ENCODE data around the gene WDR4.
"Not testable (repeated sequence)": the region's sequence is repeated elsewhere in the genome, so short reads cannot be mapped to it uniquely, and the experiment has no call there.

Gene WDR4

GRCh38 chr21:42875811-42876210 lies 3.5 kb downstream of the WDR4 start:
- not testable (repeated sequence) for DNase-seq (ENCODE audit: low read depth, low spot score)

GRCh38 chr21:42873096-42873495 lies 6.2 kb downstream of the WDR4 start:
- no peak for DNase-seq (ENCODE audit: low read depth, low spot score)

DNA sequence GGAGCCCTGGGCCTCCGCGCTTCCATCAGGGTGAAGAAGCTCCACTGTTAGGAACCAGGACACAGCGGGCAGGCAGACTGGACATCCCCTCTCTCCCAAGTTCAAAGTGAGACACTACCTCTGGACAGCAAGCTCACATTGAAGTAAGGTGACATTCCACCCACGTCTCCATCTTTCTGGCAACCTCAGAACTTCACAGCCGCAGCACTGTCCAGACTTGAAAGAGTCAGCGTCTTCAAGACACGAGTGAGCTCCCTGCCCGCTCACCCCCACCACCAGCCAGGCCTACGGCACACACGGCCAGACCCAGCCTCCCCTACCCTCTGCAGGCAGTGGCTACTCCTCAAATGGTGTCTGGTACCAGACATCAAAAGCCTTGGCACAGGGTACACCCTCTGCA lies 11.1 kb downstream of the WDR4 start:
- no peak for DNase-seq (ENCODE audit: low read depth, low spot score)

- DNase-seq (ENCODE audit: low read depth, low spot score) = no peak
Observed at GRCh38 chr21:42865776-42866160, 13.6 kb downstream of the WDR4 start.

DNA sequence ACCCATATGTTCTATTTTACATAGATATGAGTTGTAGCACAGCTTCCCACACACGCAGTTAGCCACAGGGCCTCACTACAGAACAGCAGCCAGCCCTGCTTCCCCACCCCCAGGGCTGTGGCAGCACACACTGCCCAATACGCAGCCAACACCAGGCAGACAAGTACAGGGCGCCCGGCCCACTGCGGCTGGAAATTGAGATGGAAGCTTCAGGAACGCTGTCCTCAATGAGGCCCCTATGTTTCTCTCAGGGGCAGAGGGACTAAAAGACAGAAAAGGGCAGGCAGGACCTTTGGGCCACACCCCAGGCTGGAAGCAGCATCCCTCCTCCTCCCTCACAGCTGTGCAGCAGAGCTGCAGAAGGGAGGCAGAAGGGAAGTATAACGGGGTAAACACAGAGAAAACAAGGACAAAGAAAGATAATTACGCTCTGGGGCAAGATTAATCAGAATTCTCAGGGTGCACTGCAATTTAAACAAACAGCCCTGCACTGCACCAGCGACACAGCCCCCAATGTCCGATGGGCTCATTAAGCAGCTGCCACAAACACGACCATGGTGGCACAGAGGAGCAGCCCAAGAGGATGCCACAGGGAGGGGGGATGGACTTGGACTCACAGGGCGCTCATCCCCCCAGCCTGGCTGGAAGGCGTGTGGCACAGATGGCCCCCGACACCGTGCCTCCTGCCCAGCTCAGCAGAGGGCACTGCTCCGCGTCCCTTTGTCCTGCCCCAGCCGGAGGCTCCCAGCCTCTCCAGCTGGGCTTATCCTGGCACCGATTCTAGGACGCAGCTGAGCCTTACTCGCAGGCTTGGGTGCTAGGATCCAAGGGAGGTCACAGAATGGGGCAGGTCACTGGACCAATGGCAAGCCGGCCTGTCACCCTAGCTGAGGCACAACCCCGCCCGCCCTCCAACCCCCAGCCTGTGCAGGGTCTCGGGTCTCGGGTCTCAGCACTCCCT lies 14.2 kb downstream of the WDR4 start:
- no peak for DNase-seq (ENCODE audit: low read depth, low spot score)

- DNase-seq (ENCODE audit: low read depth, low spot score) = no peak
Observed at GRCh38 chr21:42864286-42864685, 15.1 kb downstream of the WDR4 start.

GRCh38 chr21:42863504-42863870 lies 15.9 kb downstream of the WDR4 start:
- DNase-seq (ENCODE audit: low read depth, low spot score) = no peak

DNA sequence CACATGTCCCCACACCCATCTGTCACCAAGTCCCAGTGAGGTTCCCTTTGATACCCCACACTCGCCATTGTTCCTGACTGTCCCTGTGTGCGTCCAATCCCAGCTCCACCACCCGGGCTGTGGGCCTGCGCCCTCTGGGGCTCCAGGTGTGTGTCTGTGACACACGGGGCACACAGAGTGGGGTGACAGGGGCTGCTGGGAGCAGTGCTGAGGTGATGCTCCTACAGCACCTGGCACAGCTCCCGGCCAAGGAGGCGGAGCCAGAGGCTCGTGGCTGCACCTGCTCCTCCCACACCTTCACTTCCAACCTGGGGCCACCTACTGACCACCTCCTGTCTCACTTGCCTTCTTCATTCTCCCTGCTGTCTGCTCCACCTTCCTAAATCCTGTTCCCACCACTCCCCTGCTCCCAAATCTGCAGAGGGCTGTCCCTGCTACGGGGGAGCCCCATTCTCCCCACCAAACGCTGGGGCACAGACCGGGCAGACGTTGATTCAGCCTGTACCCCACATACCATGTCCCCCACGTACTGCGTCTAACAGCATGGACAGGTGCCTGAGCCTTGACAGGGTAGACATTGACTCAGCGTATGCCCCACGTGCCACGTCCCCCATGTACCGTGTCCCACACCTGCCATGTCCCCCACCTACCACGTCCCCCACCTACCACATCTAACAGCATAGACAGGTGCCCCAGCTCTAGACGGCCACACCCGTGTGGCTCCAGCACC lies 16.4 kb downstream of the WDR4 start:
- DNase-seq (ENCODE audit: low read depth, low spot score) = no peak

DNA sequence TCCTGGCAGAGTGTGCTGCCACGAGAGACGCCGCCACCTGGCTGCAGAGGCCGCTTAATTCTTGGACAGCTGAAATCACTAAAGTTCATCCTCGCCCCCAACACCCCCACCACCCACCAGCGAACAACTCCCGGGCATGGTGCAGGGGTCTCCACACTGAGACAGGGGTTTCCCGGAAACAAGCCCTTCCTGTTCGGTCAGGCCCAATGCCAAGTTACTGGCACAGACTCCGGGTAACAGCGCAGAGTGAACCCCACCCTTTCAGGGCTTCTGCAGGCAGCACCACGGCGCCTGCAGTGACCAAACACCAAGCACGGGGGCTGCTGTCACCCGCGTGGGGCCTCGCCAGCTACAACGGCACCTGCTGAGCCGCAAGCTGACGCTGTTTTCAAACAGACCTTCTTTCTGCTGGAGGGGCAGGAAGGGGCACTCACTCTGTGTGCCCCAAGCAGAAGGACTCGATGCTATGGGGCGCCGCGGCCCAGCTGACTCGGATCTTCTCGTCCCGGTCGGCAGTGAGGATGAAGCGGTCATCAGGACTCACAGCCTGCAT lies 17.4 kb downstream of the WDR4 start:
- no peak for DNase-seq (ENCODE audit: low read depth, low spot score)

DNA sequence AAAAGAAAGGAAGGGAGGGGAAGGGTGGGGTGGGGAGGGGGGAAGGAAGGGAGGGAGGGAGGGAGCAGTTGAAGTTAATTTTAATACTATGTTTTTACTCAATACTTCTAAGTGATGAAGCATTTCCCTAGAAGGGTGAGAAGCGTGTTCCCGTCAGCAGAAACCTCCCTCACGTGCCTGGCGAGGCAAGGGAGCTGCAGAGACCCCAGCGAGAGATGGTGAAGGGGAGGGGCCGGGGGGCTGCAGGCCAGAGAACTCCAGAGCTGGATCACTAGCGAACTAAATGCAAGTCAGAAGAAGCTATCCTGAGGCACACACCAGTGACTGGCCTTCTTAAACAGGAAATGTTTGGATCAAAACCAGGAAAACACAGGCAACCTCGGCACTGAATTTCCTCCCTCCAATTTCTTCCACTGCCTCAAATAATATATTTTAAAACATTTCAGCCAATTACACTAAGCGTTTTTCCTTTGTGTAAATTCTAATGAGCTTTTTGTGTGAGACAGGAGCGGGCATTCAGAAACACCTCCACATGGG lies 18.0 kb downstream of the WDR4 start:
- no peak for DNase-seq (ENCODE audit: low read depth, low spot score)

DNA sequence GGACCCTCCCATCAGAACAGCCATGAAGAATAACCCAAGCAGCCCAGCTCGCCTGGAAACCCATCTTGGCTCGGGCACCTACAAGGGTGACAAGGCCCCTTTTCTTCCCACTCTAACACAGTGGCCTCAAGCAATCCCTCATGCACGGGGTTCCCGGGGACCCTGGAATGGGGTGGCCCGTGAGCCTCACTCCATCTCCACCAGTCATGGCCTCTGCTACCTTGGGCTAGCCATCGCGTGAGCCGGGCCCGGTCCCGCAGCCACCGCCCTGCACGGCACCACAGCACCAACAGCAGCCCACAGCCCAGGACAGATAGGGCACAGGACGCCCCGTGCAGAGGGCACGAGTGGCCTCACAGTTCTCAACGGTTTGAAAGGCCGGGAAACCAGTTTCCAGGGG lies 19.0 kb downstream of the WDR4 start:
- no peak for DNase-seq (ENCODE audit: low read depth, low spot score)

DNA sequence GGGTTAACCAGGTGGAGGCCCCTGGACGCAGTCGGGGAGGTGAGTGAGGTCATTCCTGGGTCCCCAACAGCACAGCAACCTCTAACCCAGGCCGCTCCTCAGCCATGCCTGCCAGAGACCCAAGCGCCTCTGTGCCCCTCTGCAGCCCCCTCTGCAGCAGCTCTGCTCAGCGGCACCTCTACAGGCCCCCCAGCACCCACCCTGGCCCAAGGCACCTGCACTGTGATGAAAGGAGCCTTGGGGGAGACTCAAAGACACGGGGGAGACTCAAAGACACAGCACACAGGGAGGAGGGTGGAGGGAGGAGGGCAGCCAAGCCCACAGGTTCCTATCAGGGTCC lies 19.5 kb downstream of the WDR4 start:
- no peak for DNase-seq (ENCODE audit: low read depth, low spot score)

DNA sequence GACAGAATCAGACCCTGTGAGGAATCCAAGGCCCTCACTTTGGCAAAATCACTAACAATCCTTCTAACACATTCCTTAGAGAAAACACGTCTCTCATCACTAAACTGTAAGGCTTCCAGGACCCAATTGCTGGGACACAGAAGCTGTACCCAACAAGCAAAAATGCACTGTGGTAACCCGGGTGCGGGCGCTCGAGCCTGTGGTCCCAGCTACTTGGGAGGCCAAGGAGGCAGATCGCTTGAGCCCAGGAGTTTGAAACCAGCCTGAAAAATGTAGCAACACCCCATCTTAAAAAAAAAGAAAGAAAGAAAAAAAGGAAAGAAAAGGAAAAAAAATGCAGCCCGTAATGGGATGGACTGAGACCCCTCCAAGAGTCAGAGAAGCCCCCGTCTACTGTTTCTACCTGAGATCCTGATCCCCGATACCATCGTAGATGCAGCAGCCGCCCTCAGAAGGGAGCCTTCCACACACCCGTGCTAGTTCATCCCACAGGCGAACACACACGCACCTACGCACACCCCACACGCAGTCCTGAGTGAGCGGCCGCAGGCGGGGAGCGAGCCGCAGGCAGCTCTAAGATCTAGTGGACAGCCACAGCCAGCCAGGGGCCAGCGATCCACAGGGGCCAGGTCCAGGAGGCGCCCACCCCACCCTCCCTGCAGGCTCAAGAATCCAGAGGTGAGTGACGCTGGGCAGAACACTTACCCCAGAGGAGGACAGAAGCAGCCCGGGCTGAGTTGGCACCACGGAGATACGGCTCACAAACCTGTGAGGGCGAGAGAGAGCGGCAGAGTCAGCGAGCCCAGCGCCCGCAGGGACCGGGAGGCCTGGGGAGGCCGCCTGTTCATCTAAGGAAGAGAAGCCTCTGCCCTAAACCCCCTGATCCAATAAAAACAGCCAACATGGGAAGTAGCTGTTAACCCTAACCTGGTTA lies 20.1 kb downstream of the WDR4 start:
- DNase-seq (ENCODE audit: low read depth, low spot score) = no peak

- DNase-seq (ENCODE audit: low read depth, low spot score) = no peak
Observed at GRCh38 chr21:42858185-42858847, 21.0 kb downstream of the WDR4 start.

DNA sequence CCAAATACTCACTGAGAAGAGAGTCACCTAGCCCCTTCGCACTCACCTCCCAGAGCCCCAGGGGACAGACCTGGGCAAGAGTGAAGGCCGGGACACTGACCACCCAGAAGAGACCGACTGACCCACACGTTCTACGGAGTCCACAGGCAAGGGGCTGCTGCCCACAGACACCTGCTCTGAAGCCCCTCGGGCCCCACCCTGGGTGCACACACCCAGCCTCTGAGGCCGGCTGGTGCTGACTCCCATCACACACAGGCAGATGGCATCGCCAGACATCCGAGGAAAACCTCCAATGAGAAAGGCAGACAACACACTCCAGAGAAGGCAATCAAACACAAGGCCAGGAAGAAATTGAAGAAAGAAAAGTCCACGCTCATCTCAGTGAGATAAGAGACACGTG lies 22.1 kb downstream of the WDR4 start:
- DNase-seq (ENCODE audit: low read depth, low spot score) = no peak

DNA sequence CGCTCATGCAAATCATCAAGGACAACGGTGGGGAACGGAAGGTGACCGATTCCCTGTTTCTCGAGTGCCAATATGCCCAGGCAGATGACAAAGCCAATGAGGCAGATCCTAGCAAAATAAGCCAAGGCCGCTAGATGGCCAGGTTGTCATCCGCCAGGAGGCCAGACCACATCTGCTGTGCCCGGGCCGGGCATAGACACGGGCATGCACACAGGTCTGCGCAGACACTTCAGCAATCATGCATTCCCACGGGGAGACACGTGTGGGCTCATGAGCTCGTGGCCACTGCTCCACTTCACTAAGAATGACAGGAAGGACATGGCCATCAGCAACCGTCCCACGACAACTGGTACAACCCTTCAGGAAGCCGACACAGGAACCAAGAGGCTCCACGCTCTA lies 23.4 kb downstream of the WDR4 start:
- DNase-seq (ENCODE audit: low read depth, low spot score) = no peak

DNA sequence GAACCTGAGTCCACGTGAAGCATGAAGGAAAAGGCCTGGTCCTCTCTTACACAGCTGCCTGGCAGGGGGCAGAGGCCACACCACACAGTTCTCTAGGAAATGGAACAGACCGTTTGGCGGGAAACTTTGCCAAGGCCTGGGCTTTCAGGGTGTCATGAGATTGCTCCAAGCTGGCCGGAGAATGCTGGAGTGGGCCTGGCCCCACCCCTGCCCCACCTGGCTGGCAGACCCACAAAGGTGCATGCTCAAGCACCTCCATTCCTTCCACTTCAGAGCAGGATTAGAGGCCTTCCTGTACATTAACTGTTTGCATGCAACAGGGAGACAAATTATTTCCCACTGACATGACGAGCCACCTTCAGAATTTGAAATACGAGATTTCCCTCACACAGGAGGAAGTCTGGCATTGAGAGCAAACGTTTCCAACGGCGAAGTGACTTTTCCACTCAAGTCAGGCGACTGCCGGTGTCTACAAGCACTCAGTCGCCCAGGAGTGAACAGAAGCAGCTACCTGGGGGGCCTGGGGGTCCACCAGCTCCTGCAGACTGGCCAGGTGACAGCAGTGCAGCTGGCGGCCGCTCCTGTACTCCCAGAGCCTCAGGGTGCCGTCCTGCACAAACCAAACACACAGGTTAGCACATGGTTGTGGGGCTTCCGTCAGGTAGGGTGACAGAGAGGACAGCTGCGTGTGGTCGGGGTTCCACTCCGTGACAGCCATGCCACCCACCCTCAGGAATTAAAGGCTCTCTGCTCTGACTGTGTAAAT lies 24.0 kb downstream of the WDR4 start:
- no peak for DNase-seq (ENCODE audit: low read depth, low spot score)

GRCh38 chr21:42854246-42855010 lies 24.9 kb downstream of the WDR4 start:
- DNase-seq (ENCODE audit: low read depth, low spot score) = no peak

DNA sequence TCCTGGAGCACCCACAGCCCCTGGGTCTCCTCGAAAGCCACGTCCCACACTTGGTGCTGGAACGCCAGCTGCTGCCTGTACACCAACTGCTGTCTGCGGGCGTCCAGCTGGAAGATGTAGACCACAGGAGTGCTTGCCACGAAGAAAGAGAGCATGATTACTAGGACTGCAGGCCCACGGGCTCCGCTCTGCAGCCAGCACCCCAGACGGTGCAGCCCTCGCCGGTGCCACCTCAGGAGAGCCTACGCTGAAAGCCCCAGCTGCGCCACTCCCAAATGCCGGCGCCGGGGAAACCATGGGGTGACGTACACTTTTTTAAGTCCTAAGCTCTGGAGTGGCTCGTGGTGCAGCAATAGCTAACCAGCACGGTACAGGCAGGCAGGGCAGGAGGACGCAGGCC lies 25.7 kb downstream of the WDR4 start:
- no peak for DNase-seq (ENCODE audit: low read depth, low spot score)
